GM18499 (cell line): ENCODE measurements around the gene TMEM19.
A peak's percentile ranks its signal among the peaks of the same experiment; 100 is the strongest.
"Not testable (repeated sequence)": the region's sequence is repeated elsewhere in the genome, so short reads cannot be mapped to it uniquely, and the experiment has no call there.

Experiments
- ATAC-seq: cut with Tn5 transposase; IDR thresholded peaks from one replicate; pipeline ENCODE4 v1.9.1; 2021; ENCODE audit warnings: moderate number of reproducible peaks; ENCODE audit not compliant: insufficient read depth, unreplicated experiment

TMEM19 gene

DNA sequence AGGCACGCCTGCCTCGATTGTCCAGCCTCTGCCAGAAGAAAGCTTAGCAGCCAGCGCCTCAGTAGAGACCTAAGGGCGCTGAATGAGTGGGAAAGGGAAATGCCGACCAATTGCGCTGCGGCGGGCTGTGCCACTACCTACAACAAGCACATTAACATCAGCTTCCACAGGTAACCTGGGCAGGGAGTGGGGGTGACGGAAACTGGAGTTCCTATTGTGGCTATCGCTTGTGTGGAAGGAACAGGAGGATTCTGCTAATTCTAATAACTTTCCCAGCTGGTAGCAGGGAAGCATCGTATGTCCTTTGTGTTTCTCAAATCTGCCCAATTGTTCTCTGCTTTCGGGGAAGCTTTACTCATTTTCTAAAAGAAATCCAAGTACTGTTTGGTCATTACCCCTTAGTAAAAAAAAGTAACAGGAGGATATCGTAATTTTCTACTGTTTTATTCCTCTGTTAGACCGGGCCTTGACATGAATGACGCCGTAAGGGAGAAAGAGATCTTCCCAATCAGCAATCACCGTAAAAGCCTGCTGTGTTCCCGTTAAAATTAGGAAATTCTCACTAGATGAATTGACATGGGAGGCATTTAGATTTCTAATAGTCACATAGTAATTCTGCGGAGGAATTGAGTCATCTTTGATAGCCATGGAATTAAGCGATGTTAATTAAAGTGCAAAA is 21.3 kb upstream of the TMEM19 start:
- ATAC-seq: no peak

DNA sequence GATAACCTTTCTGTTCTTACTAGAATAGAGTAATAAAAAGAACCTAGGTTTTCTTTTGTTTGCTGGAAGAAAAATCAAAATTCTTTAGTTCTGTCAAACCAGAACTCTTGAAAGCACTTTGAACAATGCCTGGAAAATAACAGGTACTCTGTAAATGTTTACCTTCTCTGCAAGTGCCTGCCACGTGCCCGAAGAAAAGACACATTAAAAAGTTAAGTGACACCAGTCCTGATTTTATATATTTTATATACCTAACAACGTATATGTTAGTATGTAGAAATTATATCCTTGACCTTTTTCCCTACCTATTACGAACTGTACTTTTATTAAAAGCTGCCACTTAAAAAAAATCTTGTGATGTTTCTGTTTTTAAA is 20.8 kb upstream of the TMEM19 start:
- no peak for ATAC-seq

DNA sequence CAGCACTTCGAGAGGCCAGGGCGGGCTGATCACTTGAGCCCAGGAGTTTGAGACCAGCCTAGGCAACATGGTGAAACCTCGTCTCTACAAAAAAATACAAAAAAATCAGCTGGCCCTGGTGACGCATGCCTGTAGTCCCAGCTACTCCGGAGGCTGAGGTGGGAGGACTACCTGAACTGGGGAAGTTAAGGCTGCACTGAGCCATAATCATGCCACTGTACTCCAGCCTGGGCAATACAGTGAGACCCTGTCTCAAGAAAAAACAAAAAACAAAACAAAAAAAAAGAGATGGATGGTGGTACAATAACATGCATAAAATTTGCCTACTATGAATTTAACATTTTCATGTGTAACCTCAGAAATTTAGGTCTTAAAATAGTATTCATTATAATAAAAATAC is 19.6 kb upstream of the TMEM19 start:
- ATAC-seq: no peak

DNA sequence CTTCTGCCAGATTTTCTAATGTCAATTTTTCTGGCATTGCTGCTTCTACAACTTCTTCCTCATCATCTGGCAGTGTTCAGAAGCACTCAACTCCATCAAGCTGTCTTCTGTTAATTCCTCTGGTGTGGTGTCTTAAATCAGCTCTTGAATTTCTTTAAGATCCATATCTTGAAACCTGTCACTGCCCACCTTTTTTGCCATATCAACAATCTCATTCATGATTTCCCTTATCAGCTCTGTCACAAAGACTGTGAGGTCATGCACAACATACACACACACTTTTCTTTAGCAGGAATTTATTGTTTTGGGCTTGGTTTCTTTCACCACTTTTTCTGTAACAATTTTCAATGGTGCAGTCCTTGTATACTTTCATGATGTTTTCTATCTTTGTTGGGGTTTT is 14.6 kb upstream of the TMEM19 start:
- no peak for ATAC-seq

DNA sequence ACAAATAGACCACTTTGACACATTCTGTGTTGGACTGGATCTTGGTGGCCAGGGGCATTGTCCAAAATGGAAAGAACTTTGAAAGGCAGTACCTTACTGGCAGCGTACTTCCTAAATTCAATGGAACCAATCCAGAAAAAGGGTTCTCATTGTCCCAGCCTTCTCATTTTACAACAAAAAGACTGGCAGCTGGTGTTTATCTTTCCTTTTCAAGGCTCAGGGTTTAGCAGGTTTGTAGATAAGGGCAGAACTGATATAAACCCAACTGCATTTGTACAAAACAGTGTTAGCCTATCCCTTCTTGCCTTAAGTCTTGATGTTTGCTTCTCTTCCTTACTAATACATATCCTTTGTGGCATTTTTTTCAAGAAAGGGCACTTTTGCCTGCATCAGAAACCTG is 14.1 kb upstream of the TMEM19 start:
- ATAC-seq: no peak

DNA sequence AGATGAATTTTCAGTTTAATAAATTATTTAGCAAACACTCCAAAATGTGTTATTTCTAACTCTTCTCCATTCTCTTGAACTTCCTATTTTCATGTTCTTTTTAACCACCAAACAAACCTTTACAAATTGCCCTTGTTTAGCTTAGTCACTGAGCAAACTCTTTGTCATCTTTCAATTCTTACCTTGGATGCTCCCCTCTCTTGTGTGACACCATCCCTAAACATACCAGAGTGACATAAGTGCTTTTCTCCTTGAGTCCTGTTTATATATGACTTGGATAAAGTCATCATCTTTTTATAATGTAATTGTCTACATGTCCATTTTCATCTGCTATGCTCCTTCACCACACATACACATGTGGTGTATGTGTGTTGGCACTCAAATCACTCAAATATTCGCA is 3.4 kb upstream of the TMEM19 start:
- ATAC-seq: no peak

DNA sequence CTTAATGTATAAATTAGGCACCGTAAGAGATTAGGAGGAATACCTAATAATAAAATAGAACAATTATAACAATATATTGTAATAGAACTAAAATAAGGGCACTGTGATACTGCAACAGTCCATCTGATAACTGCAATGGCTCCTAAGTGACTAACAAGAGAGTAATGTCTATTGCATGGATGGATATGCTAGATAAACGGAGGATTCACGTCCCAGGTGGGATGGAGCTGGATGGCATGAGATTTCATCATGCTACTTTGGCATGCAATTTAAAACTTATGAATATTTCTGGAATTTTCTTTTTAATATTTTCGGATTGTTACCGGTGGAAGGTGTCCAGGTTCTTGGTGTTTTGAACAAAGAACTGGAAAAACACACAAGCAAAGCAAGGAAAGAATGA is 2.2 kb upstream of the TMEM19 start:
- ATAC-seq: no peak

DNA sequence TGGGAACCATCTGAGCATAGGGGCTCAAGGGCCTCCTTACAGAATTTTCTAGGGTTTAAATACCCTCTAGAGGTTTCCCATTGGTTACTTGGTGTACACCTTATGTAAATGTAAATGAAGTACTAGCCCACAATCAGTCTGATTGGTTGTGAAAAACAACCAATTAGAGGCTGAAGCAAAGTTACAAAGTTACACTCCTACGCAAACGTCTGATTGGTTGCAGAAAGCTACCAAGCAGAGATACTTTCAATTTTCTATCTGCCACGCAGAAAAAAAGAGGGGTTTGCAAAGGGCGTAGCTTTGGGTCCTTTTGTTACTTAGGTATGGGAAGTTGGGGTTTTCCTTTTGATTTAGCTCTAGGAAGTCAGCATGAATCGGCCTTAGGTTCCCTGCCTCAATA is 1.8 kb upstream of the TMEM19 start:
- no peak for ATAC-seq

DNA sequence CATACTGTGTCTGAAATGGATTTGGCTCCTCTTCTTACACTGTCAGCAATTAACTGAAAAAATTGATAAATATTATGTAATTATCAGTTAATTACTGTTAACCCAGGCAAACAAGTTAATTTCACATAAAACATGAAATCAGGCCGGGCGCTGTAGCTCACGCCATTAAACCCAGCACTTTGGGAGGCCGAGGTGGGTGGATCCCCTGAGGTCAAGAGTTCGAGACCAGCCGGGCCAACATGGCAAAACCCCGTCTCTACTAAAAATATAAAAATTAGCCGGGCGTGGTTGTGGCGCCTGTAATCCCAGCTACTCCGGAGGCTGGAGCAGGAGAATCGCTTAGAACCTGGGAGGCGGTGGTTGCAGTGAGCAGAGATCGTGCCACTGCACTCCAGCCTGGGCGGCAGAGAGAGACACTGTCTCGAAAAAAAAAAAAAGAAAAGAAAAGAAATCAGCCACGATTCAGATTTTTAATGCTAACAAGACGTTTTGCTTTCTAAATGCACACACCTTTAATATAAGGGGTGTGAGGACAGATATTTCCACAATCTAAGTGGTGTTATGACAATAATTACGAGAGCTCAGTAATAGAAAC is 473 bp upstream of the TMEM19 start:
- no peak for ATAC-seq

DNA sequence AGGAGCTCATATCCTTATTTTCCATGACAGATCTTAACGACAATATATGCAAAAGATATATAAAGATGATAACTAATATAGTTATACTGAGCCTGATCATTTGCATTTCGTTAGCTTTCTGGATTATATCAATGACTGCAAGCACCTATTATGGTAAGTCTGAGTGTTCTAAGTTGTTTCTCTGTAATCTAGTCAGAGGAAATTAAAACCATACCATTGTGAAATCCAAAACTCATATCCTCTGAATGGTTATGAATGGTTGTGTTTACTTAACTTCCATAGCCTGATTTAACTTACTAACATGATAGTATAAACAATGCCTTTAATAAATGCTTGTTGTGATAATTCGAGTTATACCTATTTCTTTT is 760 bp downstream of the TMEM19 start:
- ATAC-seq: no peak

DNA sequence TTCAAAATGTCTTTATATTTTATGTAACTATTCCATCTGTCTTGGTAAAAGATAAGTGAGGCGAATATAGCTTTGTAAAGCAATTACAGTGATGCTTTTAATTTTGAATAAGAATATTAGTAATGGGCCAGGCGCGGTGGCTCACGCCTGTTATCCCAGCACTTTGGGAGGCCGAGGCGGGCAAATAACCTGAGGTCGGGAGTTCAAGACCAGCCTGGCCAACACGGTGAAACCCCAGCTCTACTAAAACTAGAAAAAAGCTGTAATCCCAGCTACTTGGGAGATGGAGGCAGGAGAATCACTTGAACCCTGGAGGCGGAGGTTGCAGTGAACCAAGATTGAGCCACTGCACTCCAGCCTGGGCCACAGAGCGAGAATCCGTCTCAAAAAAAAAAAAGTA is 1.3 kb downstream of the TMEM19 start:
- ATAC-seq: not testable (repeated sequence)

DNA sequence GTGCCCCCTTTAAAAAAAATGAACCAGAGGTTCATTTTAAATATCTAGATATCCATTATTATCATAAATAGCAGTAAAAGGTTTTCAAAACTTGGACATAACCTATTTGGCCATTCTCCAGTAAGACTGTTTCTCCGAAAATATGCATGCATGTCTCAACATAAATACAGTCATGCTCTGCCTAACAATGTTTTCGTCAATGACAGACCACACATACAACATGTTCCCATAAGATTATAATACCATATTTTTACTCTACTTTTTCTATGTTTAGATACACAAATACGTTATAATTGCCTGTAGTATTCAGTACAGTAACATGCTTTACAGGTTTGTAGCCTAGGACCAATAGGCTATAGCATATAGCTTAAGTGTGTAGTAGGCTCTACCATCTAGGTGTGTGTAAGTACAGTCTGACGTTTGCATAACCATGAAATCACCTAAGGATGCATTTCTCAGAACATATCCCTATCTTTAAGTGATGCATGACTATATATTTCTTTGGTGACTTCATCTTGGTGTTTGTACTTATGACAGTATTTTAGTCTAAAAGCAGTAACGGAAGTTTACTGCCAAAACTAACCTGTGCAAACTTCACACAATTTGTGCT is 3.2 kb downstream of the TMEM19 start:
- no peak for ATAC-seq

DNA sequence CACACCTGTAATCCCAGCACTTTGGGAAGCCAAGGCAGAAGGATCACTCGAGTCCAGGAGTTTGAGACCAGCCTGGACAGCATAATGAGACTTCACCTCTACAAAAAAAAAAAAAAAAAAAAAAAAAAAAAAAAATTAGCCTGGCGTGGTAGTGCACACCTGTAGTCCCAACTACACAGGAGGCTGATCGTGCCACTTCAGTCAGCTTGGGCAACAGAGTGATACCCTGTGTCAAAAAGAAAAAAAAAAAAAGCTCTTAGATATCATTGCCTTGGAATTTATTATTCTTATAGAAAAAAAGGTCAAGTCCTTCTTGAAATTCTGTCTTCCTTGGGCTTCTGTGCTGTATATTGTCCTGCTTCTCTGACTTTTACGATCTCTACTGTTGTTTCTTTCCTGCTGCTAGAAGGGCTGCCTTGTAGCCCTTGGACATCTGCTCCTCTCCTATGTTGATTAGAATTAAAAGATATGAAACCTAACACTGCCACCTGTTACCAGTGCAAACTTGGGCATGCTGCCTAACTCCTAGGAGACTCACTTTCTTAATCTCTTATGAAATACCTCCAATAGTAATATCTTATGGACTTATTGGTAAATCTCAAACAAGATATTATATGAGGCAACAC is 5.7 kb downstream of the TMEM19 start:
- ATAC-seq: no peak

DNA sequence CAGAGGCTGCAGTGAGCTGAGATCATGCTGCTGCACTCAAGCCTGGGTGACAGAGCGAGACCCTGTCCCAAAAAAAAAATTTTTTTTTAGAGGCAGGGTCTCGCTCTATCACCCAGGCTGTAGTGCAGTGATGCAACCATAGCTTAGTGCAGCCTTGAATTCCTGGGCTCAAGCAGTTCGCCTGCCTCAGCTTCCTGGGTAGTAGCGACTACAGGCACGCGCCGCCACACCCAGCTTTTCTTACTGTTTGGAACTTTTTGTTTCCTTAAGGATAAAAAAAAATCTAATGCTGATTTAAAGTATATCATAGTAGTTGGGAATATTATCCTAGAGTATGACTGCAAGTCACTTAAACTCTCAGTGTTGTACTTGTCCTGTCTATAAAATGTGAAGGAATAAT is 7.2 kb downstream of the TMEM19 start:
- ATAC-seq: no peak

DNA sequence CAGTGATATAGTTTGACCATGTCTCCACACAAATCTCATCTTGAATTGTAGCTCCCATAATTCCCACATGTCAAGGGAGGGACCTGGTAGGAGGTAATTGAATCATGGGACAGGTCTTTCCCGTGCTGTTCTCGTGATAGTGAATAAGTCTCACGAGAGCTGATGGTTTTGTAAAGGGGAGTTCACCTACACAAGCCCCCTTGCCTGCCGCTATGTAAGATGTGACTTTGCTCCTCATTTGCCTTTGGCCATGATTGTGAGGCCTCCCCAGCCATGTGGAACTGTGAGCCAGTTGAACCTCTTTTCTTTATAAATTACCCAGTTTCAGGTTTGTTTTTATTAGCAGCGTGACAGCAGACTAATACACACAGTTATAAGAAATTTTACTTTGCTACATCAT is 7.8 kb downstream of the TMEM19 start:
- ATAC-seq: not testable (repeated sequence)

DNA sequence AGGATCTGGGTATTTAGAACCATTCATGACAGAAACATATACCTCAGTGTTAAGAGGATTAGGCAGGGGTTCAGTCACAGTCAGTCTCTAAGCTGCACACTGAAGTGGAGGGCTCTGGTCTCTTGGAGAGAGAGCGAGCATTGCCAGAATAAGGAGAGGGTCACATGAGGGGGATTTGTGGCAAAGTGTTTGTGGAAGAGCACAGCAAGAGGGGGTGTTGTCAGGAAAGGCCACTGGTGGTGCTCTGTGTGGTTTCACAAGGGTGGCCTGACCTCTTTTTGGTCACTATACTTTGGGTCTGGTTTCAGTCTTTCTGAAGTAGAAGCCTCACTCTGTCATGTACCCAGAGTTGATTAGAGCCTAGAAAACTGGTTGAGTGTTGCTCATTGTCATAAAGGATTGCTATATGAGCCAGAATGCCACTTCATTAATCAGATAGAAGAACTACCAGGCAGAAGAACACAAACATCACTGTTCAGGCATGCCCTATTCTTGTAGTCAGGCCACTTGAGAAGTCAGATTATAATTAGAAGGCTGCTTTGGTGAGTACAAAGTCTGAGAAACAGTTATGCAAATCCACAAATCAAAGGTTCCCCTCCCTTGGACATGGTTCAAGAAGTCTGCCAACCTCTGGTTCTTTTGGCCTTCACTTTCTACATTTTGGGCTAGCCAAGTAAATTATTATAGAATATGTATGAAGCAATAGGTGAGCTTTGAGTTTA is 8.4 kb downstream of the TMEM19 start:
- ATAC-seq: peak; percentile 79

DNA sequence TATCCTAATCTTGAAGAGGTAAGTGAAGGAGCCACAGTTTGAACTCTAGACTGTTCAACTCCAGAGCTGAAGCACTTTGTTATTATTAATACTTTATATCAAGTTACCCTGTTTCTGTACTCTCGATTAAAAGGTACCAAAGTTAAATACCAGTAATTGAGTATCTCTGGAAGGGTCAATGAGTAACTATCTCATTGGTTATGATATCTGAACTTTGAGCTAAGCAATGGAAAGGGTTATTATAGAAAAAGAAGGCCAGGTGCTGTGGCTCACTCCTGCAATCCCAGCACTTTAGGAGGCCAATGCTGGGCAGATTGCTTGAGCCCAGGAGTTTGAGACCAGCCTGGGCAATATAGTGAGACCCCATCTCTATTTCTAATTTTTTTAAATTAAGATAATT is 9.9 kb downstream of the TMEM19 start:
- ATAC-seq: no peak

DNA sequence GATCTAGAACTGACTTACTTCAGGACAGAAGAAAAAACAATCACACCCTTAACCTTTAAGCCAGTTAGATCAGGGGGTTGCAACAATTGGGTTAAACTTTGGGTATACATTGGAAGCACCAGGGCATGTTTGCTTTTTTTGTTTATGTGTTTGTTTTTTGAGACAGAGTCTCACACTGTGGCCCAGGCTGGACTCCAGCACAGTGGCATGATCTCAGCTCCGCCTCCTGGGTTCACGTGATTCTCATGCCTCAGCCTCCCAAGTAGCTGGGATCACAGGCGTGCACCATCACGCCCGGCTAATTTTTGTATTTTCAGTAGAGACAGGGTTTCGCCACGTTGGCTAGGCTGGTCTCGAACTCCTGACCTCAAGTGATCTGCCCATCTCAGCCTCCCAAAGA is 16.3 kb downstream of the TMEM19 start:
- ATAC-seq: not testable (repeated sequence)

DNA sequence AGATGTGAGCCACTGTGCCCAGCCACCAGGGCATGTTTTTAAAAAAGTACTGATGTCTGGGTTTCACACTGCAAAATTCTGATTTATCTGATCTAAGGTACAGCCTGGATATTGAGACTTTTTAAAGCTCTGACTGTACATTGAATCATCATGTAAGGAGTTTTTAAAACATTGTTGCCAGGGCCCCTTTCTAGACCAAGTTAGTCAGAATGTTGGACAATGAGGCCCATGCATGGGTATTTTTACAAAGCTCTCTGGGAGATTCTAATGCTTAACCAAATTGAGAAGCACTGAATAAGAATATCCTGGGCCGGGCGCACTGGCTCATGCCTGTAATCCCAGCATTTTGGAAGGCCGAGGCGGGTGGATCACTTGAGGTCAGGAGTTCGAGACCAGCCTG is 16.7 kb downstream of the TMEM19 start:
- no peak for ATAC-seq

DNA sequence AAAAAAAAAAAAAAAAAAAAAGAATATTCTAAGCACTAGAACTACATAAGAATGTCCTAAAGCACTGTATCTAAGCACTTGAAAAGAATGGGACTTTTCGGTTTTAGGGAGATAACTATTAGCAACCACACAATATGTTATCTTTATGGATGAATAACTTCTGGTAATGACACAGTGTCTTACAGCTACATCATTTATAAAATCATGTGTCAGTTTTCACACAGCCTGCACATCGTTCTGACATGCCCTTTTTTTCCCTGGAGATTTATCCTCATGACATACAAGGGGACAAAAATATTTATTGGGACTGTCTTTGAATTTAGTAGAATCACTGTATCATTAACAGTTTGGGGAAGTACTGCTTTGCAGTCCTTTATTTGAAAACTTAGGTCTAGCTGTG is 17.3 kb downstream of the TMEM19 start:
- no peak for ATAC-seq

DNA sequence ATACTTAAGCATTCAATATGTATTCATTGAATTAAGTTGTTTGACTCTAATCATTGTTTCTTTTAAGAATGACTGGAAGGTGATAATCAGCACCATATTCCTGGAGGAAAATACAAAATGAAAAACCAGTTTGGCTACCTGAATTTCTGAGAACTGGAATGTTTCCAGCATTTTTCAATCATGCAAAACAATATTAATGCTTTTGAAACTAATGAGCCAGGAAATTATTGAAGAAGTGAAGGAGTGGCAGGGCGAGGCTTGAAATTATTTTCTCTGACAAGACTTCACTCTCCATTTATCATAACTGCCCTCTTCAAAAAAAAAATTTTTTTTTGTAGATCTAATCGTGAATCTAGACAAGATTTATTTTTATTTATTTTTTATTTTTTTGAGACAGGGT is 19.0 kb downstream of the TMEM19 start:
- no peak for ATAC-seq
